Ishikawa (cell line): ENCODE results near the gene GRIN2D.

Experiments
- CEBPB ChIP-seq: IDR thresholded peaks from 2 replicates; pipeline ENCODE4 v1.6.1; 2012
- CREB1 ChIP-seq: IDR thresholded peaks from 2 replicates; pipeline ENCODE4 v1.6.1; 2012; ENCODE audit warnings: low read depth
- EGR1 ChIP-seq: IDR thresholded peaks from 2 replicates; pipeline ENCODE4 v1.6.1; 2012
- EP300 ChIP-seq: IDR thresholded peaks from 2 replicates; pipeline ENCODE4 v1.6.1; 2012; ENCODE audit warnings: borderline replicate concordance
- FOXM1 ChIP-seq: IDR thresholded peaks from 2 replicates; pipeline ENCODE4 v1.6.1; 2012; ENCODE audit warnings: low read depth, borderline replicate concordance
- NFIC ChIP-seq: IDR thresholded peaks from 2 replicates; pipeline ENCODE4 v1.6.1; 2012
- RAD21 ChIP-seq: IDR thresholded peaks from 2 replicates; pipeline ENCODE4 v1.6.1; 2012; ENCODE audit warnings: low read depth
- TAF1 ChIP-seq: IDR thresholded peaks from 2 replicates; pipeline ENCODE4 v1.6.1; 2012; ENCODE audit warnings: low read depth, mild to moderate bottlenecking
- TCF12 ChIP-seq: IDR thresholded peaks from 2 replicates; pipeline ENCODE4 v1.6.1; 2012; ENCODE audit warnings: low read depth
- TEAD4 ChIP-seq: IDR thresholded peaks from 2 replicates; pipeline ENCODE4 v1.6.1; 2012
- YY1 ChIP-seq: IDR thresholded peaks from 2 replicates; pipeline ENCODE4 v1.6.1; 2012; ENCODE audit warnings: low read depth
- ZBTB7A ChIP-seq: IDR thresholded peaks from 2 replicates; pipeline ENCODE4 v1.6.1; 2012; ENCODE audit warnings: low read depth
- TF ChIP-seq, protein P1 (sequence below): IDR thresholded peaks from 2 replicates; pipeline ENCODE4 v1.6.1; 2012; ENCODE audit warnings: low read depth, mild to moderate bottlenecking
- TF ChIP-seq, protein P2 (sequence below): IDR thresholded peaks from 2 replicates; pipeline ENCODE4 v1.6.1; 2012
- TF ChIP-seq, protein P3 (sequence below): IDR thresholded peaks from 2 replicates; pipeline ENCODE4 v1.6.1; 2012

Gene GRIN2D

DNA sequence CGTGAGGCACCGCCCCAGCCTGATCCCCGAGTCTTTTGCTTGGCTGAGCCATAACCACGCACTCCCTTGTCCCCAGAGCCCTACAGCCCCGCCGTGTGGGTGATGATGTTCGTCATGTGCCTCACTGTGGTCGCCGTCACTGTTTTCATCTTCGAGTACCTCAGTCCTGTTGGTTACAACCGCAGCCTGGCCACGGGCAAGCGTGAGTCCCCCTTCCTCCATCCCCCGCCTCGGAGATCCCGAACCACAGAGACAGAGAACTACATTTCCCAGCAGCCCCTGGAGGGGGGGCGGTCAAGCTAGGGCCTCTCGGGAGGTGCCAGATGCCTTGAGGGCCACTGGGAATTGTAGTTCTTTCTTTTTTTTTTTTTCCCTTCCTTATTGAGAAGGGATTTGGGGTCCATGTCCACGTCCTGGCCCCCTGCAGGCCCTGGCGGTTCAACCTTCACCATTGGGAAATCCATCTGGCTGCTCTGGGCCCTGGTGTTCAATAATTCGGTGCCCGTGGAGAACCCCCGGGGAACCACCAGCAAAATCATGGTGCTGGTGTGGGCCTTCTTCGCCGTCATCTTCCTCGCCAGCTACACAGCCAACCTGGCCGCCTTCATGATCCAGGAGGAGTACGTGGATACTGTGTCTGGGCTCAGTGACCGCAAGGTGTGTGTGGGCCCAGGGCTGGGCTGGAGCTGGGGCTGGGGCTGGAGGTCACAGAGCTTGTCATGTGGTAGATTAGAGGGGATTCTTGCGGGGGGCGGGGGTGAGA is 25.9 kb downstream of the GRIN2D start:
- TF ChIP-seq CREB1 (no peak), FOXM1 (no peak), TCF12 (no peak; the same call in 1 of the 2 replicates), EP300 (no peak), YY1 (0 out of 2 replicates have a peak, but pooled peaks have one; percentile 37)
- TF ChIP-seq, protein P1, sequence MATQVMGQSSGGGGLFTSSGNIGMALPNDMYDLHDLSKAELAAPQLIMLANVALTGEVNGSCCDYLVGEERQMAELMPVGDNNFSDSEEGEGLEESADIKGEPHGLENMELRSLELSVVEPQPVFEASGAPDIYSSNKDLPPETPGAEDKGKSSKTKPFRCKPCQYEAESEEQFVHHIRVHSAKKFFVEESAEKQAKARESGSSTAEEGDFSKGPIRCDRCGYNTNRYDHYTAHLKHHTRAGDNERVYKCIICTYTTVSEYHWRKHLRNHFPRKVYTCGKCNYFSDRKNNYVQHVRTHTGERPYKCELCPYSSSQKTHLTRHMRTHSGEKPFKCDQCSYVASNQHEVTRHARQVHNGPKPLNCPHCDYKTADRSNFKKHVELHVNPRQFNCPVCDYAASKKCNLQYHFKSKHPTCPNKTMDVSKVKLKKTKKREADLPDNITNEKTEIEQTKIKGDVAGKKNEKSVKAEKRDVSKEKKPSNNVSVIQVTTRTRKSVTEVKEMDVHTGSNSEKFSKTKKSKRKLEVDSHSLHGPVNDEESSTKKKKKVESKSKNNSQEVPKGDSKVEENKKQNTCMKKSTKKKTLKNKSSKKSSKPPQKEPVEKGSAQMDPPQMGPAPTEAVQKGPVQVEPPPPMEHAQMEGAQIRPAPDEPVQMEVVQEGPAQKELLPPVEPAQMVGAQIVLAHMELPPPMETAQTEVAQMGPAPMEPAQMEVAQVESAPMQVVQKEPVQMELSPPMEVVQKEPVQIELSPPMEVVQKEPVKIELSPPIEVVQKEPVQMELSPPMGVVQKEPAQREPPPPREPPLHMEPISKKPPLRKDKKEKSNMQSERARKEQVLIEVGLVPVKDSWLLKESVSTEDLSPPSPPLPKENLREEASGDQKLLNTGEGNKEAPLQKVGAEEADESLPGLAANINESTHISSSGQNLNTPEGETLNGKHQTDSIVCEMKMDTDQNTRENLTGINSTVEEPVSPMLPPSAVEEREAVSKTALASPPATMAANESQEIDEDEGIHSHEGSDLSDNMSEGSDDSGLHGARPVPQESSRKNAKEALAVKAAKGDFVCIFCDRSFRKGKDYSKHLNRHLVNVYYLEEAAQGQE: no peak

DNA sequence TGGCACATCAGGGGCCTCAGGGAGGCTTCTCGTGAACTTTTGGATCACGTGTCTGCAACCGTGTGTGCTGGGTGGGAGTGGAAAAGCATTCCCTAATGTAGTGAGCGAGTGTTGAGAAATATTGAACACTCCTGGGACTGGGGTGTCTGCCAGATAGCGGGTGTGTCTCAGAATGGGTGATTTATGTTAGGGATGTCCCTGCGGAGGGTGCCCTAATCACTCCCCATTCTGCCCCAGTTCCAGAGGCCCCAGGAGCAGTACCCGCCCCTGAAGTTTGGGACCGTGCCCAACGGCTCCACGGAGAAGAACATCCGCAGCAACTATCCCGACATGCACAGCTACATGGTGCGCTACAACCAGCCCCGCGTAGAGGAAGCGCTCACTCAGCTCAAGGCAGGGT is 28.1 kb downstream of the GRIN2D start:
- TF ChIP-seq TAF1 (no peak), RAD21 (no peak), FOXM1 (no peak), CREB1 (no peak), ZBTB7A (no peak)

DNA sequence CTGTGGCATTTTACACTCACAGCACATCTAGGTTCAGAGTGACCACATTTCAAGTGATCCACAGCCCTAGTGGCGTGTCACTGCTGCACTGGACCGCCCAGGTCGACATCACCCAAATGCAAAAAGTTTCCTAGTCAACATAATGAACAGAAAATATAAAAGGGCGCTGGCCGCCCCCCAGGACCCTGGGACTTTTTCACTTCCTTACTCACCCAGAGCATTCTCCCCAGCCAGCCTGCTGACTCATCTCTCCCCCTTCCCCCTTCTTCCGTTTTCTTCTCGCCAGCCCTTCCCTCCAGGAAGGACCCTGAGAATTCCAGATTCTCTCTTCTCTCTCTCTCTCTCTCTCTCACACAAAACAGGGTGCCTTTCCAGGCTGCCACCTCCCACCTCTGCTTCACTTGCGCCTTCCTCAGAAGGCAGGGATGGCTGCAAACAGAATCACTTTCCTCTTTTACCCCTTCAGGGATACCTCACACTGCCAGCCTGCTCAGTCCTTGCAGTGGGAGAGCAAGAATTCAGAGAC is 31.3 kb downstream of the GRIN2D start:
- TF ChIP-seq TCF12: no peak
- no peak for TF ChIP-seq RAD21
- no peak for TF ChIP-seq FOXM1
- TF ChIP-seq TAF1: no peak
- no peak for TF ChIP-seq CEBPB
- TF ChIP-seq, protein P2, sequence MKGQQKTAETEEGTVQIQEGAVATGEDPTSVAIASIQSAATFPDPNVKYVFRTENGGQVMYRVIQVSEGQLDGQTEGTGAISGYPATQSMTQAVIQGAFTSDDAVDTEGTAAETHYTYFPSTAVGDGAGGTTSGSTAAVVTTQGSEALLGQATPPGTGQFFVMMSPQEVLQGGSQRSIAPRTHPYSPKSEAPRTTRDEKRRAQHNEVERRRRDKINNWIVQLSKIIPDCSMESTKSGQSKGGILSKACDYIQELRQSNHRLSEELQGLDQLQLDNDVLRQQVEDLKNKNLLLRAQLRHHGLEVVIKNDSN: no peak
- no peak for TF ChIP-seq CREB1
- TF ChIP-seq EGR1: no peak

DNA sequence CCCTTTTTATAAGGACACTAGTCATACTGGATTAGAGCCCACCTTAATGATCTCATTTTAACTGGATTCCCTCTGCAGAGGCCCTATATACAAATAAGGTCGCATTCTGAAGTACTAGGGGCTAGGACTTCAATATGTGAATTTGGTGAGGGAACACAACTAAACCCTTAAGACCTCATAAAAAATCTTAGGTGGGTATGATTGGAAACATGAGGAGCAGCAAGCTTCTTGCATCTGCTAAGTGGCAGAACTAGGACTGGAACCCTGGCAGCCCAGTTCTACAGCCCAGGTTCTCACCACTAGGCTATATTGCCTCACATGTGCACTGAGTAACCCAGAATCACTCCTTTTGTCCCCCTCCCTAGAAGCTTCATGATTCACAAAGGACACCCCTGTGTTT is 35.2 kb downstream of the GRIN2D start:
- TF ChIP-seq CREB1: no peak
- no peak for TF ChIP-seq TEAD4
- TF ChIP-seq, protein P1: no peak
- TF ChIP-seq YY1: no peak
- no peak for TF ChIP-seq NFIC
- TF ChIP-seq, protein P3, sequence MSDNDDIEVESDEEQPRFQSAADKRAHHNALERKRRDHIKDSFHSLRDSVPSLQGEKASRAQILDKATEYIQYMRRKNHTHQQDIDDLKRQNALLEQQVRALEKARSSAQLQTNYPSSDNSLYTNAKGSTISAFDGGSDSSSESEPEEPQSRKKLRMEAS: no peak
- TF ChIP-seq TAF1: no peak
- TF ChIP-seq RAD21: no peak
- no peak for TF ChIP-seq ZBTB7A
- TF ChIP-seq, protein P2: no peak
- no peak for TF ChIP-seq EGR1
- TF ChIP-seq TCF12: no peak
- no peak for TF ChIP-seq EP300
- no peak for TF ChIP-seq CEBPB
- no peak for TF ChIP-seq FOXM1

DNA sequence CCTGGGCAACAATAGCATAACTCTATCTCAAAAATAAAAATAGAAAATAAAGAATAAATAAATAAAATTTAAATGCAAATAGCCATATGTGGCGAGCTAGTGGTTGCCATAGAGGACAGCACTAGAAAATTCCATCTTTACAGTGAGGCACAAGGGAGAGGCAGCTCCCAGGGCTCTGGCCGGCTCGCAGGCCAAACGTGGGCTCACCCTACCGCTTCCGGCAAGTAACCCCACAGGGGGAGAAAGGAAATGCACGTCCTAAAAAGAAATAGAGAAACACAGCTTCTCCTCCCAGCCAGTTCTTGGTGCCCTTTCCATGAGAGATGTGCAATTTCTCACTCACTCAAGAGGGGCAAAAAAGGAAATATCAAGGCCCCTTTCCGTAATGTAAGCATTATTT is 39.9 kb downstream of the GRIN2D start:
- TF ChIP-seq FOXM1 (no peak), EGR1 (no peak), EP300 (no peak), ZBTB7A (no peak)

DNA sequence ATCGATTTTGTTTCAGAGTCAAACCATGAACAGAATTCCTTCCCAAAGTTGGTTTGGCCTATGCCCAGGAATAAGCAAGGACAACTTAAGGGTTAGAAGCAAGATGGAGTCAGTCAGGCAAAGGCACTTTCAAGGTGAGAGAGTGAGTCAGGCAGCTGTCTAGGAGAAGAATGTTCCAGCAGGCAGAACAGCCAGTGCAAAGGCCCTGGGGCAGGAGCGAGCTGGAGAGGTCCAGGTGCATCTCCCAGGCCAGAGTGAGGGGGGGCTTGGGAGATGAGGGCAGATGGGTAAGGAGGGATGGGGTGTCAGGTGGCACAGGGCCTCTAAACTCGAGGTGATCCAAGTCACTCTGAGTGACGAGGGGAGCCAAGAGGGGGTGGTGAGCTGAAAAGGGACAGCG is 43.1 kb downstream of the GRIN2D start:
- TF ChIP-seq TAF1: no peak
- no peak for TF ChIP-seq TCF12
- TF ChIP-seq RAD21: no peak
- no peak for TF ChIP-seq YY1
- TF ChIP-seq, protein P3: no peak
- TF ChIP-seq EP300: no peak
- TF ChIP-seq EGR1: no peak
- TF ChIP-seq TEAD4: no peak
- TF ChIP-seq NFIC: no peak
- TF ChIP-seq, protein P2: no peak
- TF ChIP-seq, protein P1: no peak
- no peak for TF ChIP-seq ZBTB7A
- no peak for TF ChIP-seq CEBPB
- TF ChIP-seq FOXM1: no peak
